ENCODE results near the gene NPIPB8.

DNA sequence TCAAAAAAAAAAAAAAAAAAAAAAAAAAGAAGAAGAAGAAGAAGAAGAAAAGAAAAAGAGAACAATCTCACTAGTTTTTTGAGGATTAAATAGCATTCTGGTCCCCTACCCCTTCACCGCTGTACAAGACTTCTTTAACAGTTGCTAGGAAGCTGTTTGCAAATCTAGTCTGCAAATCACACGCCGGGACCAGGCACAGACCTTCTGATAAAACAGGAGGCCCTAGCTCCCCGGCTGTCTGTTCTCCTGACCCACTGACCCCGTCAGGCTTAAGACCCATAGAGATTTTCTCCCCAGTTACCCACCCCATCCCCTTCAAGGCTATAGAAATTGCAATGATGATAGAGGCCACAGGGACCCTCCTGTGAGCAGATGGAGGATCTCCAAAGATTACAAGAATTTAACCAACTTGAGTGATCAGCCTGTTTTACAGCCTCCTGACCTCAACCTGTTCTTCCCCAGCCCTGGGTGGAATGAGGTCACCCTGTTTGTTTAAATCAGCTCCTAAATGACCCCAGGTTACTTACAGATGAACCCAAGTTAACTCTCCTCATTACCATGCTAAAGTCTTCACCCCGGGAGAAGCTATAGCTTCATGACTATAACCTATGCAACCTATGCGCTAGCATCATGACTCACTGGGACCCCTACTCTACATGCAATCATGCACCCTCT is 16.2 kb upstream of the NPIPB8 start:
- TF ChIP-seq, protein P1, sequence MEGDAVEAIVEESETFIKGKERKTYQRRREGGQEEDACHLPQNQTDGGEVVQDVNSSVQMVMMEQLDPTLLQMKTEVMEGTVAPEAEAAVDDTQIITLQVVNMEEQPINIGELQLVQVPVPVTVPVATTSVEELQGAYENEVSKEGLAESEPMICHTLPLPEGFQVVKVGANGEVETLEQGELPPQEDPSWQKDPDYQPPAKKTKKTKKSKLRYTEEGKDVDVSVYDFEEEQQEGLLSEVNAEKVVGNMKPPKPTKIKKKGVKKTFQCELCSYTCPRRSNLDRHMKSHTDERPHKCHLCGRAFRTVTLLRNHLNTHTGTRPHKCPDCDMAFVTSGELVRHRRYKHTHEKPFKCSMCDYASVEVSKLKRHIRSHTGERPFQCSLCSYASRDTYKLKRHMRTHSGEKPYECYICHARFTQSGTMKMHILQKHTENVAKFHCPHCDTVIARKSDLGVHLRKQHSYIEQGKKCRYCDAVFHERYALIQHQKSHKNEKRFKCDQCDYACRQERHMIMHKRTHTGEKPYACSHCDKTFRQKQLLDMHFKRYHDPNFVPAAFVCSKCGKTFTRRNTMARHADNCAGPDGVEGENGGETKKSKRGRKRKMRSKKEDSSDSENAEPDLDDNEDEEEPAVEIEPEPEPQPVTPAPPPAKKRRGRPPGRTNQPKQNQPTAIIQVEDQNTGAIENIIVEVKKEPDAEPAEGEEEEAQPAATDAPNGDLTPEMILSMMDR (IDR thresholded peaks at IDR 0.05): no peak
- no peak for TF ChIP-seq POLR2A (IDR thresholded peaks at IDR 0.05)
